ENCODE measurements around the gene CAMK2D. TPM values are rescaled to one million over a fixed set of nuclear protein-coding genes. Genes with fewer than 3 reads are reported as not detected.

CAMK2D gene
- total RNA-seq, 1 donor from 2014 or later, result 19.7 TPM

DNA sequence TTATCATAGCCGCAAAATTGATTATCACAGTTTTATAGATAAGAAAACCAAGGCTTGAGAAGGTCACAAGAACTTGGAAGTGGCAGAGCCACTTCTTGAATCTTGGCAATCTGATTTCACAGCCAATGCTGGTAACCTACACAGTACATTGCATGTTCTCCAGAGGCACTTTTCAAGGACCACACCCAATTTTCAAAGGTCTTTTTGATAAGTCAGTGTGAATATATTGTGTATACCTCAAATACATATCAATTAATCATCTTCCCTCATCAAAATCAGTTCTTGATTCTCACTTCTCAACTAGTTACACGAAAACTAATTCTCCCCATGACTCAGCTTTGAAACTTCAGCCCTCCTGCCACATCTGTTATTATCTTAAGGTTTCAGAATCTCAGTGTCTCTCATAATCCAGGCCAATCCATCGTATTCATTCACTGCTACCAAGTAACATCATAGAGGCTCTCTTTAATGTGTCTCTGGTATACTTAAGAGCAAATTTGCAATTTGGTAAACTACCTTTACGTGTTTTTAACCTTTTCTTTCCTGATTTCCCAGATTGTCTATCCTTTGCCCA, 16.8 kb downstream of the CAMK2D start:
- Mint-ChIP-seq H3K4me1 (ENCODE audit: unreplicated experiment) (no peaks in the 10 kb centered on the region), H3K27ac (ENCODE audit: unreplicated experiment) (no peak overlapping the region), H3K4me3 (ENCODE audit: unreplicated experiment) (no peak overlapping the region), H3K36me3 (ENCODE audit: low read depth, unreplicated experiment) (no peaks in the 10 kb centered on the region), H3K27me3 (ENCODE audit: unreplicated experiment) (no peaks in the 10 kb centered on the region), H3K9me3 (ENCODE audit: unreplicated experiment) (no peaks in the 10 kb centered on the region)
- DNase-seq (ENCODE audit: low spot score), result no peak
- TF ChIP-seq, protein P1, sequence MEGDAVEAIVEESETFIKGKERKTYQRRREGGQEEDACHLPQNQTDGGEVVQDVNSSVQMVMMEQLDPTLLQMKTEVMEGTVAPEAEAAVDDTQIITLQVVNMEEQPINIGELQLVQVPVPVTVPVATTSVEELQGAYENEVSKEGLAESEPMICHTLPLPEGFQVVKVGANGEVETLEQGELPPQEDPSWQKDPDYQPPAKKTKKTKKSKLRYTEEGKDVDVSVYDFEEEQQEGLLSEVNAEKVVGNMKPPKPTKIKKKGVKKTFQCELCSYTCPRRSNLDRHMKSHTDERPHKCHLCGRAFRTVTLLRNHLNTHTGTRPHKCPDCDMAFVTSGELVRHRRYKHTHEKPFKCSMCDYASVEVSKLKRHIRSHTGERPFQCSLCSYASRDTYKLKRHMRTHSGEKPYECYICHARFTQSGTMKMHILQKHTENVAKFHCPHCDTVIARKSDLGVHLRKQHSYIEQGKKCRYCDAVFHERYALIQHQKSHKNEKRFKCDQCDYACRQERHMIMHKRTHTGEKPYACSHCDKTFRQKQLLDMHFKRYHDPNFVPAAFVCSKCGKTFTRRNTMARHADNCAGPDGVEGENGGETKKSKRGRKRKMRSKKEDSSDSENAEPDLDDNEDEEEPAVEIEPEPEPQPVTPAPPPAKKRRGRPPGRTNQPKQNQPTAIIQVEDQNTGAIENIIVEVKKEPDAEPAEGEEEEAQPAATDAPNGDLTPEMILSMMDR (IDR thresholded peaks at IDR 0.05; ENCODE audit: unreplicated experiment), result no peak

DNA sequence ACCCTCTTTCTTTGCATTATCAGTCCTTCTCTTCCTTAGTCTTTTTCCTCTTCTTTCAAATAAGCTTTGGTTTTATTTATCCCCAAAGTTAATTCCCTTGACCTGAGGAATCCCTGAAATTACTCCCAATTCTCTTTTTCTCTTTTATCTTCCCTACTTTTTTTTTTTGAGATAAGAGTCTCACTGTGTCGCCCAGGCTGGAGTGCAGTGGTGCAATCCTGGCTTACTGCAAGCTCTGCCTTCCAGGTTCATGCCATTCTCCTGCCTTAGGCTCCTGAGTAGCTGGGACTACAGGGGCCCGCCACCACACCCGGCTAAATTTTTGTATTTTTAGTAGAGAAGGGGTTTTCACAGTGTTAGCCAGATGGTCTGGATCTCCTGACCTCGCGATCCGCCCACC, 17.8 kb downstream of the CAMK2D start:
- no peaks in the 10 kb centered on the region for H3K4me1 Mint-ChIP-seq (ENCODE audit: unreplicated experiment)
- no peak overlapping the region for H3K27ac Mint-ChIP-seq (ENCODE audit: unreplicated experiment)
- H3K9me3 Mint-ChIP-seq (ENCODE audit: unreplicated experiment), result no peaks in the 10 kb centered on the region
- no peaks in the 10 kb centered on the region for H3K27me3 Mint-ChIP-seq (ENCODE audit: unreplicated experiment)
- H3K4me3 Mint-ChIP-seq (ENCODE audit: unreplicated experiment), result no peak overlapping the region
- no peaks in the 10 kb centered on the region for H3K36me3 Mint-ChIP-seq (ENCODE audit: low read depth, unreplicated experiment)
- no peak for DNase-seq (ENCODE audit: low spot score)
- TF ChIP-seq, protein P1 (IDR thresholded peaks at IDR 0.05; ENCODE audit: unreplicated experiment), result no peak

DNA sequence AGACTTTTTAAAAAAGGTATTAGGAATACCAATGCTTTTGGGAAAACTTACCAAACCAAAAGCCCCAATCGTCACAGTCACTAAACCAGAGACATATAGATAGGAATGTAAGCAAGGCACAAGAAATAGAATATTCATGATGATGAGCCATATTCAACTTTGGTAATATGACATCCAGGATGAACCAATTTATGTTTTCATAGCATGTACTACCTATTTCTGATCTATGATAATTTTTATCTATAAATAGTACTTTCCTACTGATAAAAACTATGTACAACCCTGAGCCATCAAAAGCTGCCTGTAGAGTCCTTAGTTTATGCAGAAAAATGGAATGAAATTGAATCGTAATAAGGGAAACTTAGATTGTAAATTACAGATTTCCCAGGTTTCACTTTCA, 18.9 kb downstream of the CAMK2D start:
- DNase-seq (ENCODE audit: low spot score), result no peak
- TF ChIP-seq, protein P1 (IDR thresholded peaks at IDR 0.05; ENCODE audit: unreplicated experiment), result no peak
- Mint-ChIP-seq H3K4me1 (ENCODE audit: unreplicated experiment) (no peaks in the 10 kb centered on the region), H3K9me3 (ENCODE audit: unreplicated experiment) (no peaks in the 10 kb centered on the region), H3K27me3 (ENCODE audit: unreplicated experiment) (no peaks in the 10 kb centered on the region), H3K27ac (ENCODE audit: unreplicated experiment) (no peak overlapping the region), H3K4me3 (ENCODE audit: unreplicated experiment) (no peak overlapping the region), H3K36me3 (ENCODE audit: low read depth, unreplicated experiment) (no peaks in the 10 kb centered on the region)

DNA sequence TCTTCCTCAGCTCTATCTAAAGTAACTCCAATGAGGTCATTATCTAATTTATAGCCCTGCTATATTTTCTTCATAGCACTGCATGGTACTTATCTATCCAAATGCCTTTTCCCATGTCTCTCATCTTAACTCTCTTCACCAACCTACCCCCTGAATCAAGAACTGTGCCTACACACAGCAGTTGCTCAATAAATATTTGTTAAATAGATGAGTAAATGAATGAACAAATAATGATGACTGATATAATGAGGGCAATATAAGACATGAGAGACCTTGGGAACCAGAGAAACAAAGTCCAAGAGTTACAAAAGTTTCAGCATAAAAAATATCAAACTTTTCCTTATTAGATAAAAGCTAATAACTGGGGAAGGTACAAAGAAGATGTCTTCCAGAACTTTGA, 19.6 kb downstream of the CAMK2D start:
- Mint-ChIP-seq H3K36me3 (ENCODE audit: low read depth, unreplicated experiment) (no peaks in the 10 kb centered on the region), H3K9me3 (ENCODE audit: unreplicated experiment) (no peaks in the 10 kb centered on the region), H3K27me3 (ENCODE audit: unreplicated experiment) (no peaks in the 10 kb centered on the region), H3K4me3 (ENCODE audit: unreplicated experiment) (no peak overlapping the region), H3K4me1 (ENCODE audit: unreplicated experiment) (no peaks in the 10 kb centered on the region), H3K27ac (ENCODE audit: unreplicated experiment) (no peak overlapping the region)
- no peak for DNase-seq (ENCODE audit: low spot score)
- TF ChIP-seq, protein P1 (IDR thresholded peaks at IDR 0.05; ENCODE audit: unreplicated experiment), result no peak

DNA sequence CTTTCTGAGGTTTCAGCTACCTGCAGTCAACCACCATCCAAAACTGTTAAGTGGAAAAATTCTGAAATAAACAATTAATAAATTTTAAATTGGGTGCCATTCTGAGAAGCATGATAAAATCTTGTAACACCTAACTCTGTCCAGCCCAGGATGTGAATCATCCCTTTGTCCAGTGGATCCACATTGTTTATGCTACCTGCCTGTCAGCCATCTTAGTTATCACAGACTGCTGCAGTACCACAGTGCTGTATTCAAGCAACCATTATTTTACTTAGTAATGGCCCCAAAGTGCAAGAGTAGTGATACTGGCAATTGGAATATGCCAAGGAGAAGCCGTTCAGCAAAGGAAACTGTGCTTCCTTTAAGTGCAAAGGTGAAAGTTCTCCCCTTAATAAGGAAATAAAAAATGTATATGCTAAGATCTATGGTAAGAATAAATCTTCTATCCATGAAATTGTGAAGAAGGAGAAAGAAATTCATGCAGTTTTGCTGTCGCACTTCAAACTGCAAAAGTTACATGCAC, 20.6 kb downstream of the CAMK2D start:
- Mint-ChIP-seq H3K9me3 (ENCODE audit: unreplicated experiment) (no peaks in the 10 kb centered on the region), H3K4me3 (ENCODE audit: unreplicated experiment) (no peak overlapping the region), H3K27me3 (ENCODE audit: unreplicated experiment) (no peaks in the 10 kb centered on the region), H3K27ac (ENCODE audit: unreplicated experiment) (no peak overlapping the region), H3K4me1 (ENCODE audit: unreplicated experiment) (no peaks in the 10 kb centered on the region), H3K36me3 (ENCODE audit: low read depth, unreplicated experiment) (no peaks in the 10 kb centered on the region)
- TF ChIP-seq, protein P1 (IDR thresholded peaks at IDR 0.05; ENCODE audit: unreplicated experiment), result no peak
- DNase-seq (ENCODE audit: low spot score), result no peak

All from endothelial cell (in vitro differentiated cells).